Keratinocyte (primary cell): Measurements from ENCODE around the gene BOK. TPM values are rescaled to one million over a fixed set of nuclear protein-coding genes. Genes with fewer than 3 reads are reported as not detected.

Experiments used
- DNase-seq: peaks from one replicate; pipeline ENCODE4 v3.0.0-alpha.2; 2011; ENCODE audit warnings: low read depth, missing footprints, low spot score
- FAIRE-seq: peaks from 2 replicates; lab custom pipeline; 2011; peaks lifted over from hg19 to GRCh38; lab: Jason Lieb, UNC
- H2AFZ ChIP-seq: 2 replicates; pipeline ENCODE4 v1.6.0; 2012; ENCODE audit warnings: low read length, control low read depth, inconsistent platforms; ENCODE audit not compliant: control insufficient read depth
- H3K27ac ChIP-seq: 2 replicates; pipeline ENCODE4 v1.5.1; 2011; ENCODE audit warnings: low read length; ENCODE audit not compliant: control insufficient read depth, insufficient read depth
- H3K27me3 ChIP-seq: 3 replicates; pipeline ENCODE4 v1.6.0; 2011; ENCODE audit warnings: low read length; ENCODE audit not compliant: control insufficient read depth, insufficient read depth; ENCODE audit errors: extremely low read depth
- H3K36me3 ChIP-seq, 2 experiments: 2 replicates in 1 of 2; 3 replicates in 1 of 2; pipeline ENCODE4 v1.5.1; 2011; ENCODE audit warnings: low read length in 2 of 2, mild to moderate bottlenecking in 1 of 2; ENCODE audit not compliant: control insufficient read depth in 2 of 2, insufficient read depth in 2 of 2; ENCODE audit errors: extremely low read depth in 1 of 2
- H3K4me1 ChIP-seq: 3 replicates; pipeline ENCODE4 v1.5.1; 2011; ENCODE audit warnings: low read length; ENCODE audit not compliant: control insufficient read depth, insufficient read depth; ENCODE audit errors: extremely low read depth
- H3K4me2 ChIP-seq: 3 replicates; pipeline ENCODE4 v1.6.0; 2011; ENCODE audit warnings: low read depth, low read length; ENCODE audit not compliant: control insufficient read depth, insufficient read depth; ENCODE audit errors: extremely low read depth
- H3K4me3 ChIP-seq, 3 experiments: fragments of 200-600 bp in 1 of 3; sonication (generic) in 1 of 3; 2 replicates in 2 of 3; 3 replicates in 1 of 3; pipeline ENCODE4 v1.5.1; 2011 to 2016; ENCODE audit warnings: low read length in 3 of 3, mild to moderate bottlenecking in 3 of 3, control low read depth in 2 of 3, inconsistent platforms in 1 of 3, low read depth in 1 of 3, mixed read lengths in 1 of 3, mixed run types in 1 of 3, moderate library complexity in 1 of 3; ENCODE audit not compliant: control insufficient read depth in 2 of 3, insufficient read depth in 2 of 3; ENCODE audit errors: extremely low read depth in 1 of 3
- H3K79me2 ChIP-seq: 2 replicates; pipeline ENCODE4 v1.6.0; 2012; ENCODE audit warnings: low read length; ENCODE audit not compliant: control insufficient read depth, insufficient read depth
- H3K9ac ChIP-seq: 3 replicates; pipeline ENCODE4 v1.6.0; 2011; ENCODE audit warnings: low read length; ENCODE audit not compliant: control insufficient read depth, insufficient read depth; ENCODE audit errors: extremely low read depth
- H3K9me1 ChIP-seq: 3 replicates; pipeline ENCODE4 v1.6.0; 2011; ENCODE audit warnings: low read length; ENCODE audit not compliant: control insufficient read depth, insufficient read depth; ENCODE audit errors: extremely low read depth
- H3K9me3 ChIP-seq: 2 replicates; pipeline ENCODE4 v1.5.1; 2012; ENCODE audit warnings: low read depth, low read length; ENCODE audit not compliant: control insufficient read depth
- H4K20me1 ChIP-seq: 3 replicates; pipeline ENCODE4 v1.6.0; 2011; ENCODE audit warnings: low read length; ENCODE audit not compliant: control insufficient read depth, insufficient read depth; ENCODE audit errors: extremely low read depth
- EZH2 ChIP-seq: IDR thresholded peaks from one replicate; pipeline ENCODE4 v1.6.1; 2012; ENCODE audit warnings: inconsistent platforms, mild to moderate bottlenecking, low read length, moderate library complexity
- dilution Hi-C: fragments of 300-500 bp; cut with MboI; formaldehyde crosslinking; loops from one replicate; pipeline ENCODE4 v1.7.0; 2020; ENCODE audit warnings: low sequenced_read_pairs; ENCODE audit not compliant: extremely low pct_ligation_motif_present
- polyA plus RNA-seq, 5 experiments: library from polyadenylated mRNA; depleted of rRNA in 3 of 5; stranded (reverse) in 3 of 5; stranded (forward) in 1 of 5; unstranded in 1 of 5; fragments of >200 nt; gene quantifications; 1 replicate in 1 of 5; 2 replicates in 3 of 5; 3 replicates in 1 of 5; pipeline versions ENCODE4 v1.2.1 to v1.2.3, GENCODE V29; 2011 to 2012; ENCODE audit warnings: missing spikeins in 2 of 5, low read depth in 1 of 5, low replicate concordance in 1 of 5
- TF ChIP-seq, protein P1 (sequence below), 3 experiments: IDR thresholded peaks in 1 of 3; conservative IDR thresholded peaks in 1 of 3; optimal IDR thresholded peaks in 1 of 3; 2 replicates in 2 of 3; 3 replicates in 1 of 3; pipeline versions ENCODE3 to v1.5.1; 2011; ENCODE audit warnings: low read length in 3 of 3, mild to moderate bottlenecking in 3 of 3, moderate library complexity in 2 of 3, control low read depth in 1 of 3, inconsistent platforms in 1 of 3; ENCODE audit not compliant: insufficient read depth in 2 of 3; ENCODE audit errors: extremely low read depth in 1 of 3

Gene BOK
- polyA plus RNA-seq, 1 donor (not counting 4 experiments of a cell fraction or from before 2014, with no cell fraction given), result 15.4 TPM

DNA sequence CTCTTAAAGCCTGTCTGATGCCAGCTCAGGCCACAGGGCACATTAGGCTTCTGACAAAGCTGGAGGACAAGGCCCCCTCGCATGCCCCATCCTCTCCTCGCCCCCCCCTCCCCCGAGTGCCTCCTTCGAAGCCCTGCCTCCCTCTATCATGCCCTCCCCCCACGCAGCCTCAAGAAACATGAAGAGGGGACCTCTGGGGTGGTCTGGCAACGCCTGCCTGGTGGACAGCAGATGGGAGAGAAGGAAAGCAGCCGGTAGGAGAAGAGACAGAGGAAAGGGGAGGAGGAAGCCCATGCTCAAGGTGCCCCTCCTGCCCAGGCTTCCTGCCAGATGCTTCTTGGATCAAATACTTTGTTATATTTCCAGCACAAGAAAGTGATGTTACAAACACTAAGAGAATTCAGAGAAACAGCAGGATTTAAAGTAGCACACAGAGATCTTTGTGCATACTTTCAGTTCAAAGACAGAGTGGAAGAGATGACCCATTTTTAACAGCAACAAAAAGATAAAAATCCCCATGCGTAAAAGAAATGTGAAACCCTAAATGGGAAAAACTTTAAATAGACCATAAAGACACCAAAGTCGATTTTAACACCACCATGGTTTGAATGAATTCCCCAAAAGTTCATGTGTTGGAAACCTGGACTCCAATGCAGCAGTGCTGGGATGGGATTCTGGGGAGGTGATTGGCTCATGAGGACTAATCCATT is 19.0 kb downstream of the BOK start:
- no peaks in the 10 kb centered on the region for H3K9me1 ChIP-seq
- TF ChIP-seq EZH2, result no peak
- TF ChIP-seq, protein P1, sequence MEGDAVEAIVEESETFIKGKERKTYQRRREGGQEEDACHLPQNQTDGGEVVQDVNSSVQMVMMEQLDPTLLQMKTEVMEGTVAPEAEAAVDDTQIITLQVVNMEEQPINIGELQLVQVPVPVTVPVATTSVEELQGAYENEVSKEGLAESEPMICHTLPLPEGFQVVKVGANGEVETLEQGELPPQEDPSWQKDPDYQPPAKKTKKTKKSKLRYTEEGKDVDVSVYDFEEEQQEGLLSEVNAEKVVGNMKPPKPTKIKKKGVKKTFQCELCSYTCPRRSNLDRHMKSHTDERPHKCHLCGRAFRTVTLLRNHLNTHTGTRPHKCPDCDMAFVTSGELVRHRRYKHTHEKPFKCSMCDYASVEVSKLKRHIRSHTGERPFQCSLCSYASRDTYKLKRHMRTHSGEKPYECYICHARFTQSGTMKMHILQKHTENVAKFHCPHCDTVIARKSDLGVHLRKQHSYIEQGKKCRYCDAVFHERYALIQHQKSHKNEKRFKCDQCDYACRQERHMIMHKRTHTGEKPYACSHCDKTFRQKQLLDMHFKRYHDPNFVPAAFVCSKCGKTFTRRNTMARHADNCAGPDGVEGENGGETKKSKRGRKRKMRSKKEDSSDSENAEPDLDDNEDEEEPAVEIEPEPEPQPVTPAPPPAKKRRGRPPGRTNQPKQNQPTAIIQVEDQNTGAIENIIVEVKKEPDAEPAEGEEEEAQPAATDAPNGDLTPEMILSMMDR (optimal IDR thresholded peaks at IDR 0.05 in 1 of 3, IDR thresholded peaks at IDR 0.05 in 1 of 3, conservative IDR thresholded peaks at IDR 0.05 in 1 of 3; ENCODE audit: extremely low read depth in 1 of 3, insufficient read depth in 2 of 3, low read length in 3 of 3), result no peak
- H3K4me3 ChIP-seq, result no peak overlapping the region
- DNase-seq, result no peak
- H3K27ac ChIP-seq, result no peak overlapping the region
- peaks cover 4 to 6% of the 10 kb centered on the region in 2 experiments for H3K36me3 ChIP-seq
- no peak overlapping the region for H3K4me2 ChIP-seq
- H3K79me2 ChIP-seq, result no peaks in the 10 kb centered on the region
- no peak overlapping the region for H3K9ac ChIP-seq
- no peaks in the 10 kb centered on the region for H3K4me1 ChIP-seq
- no peak overlapping the region for H2AFZ ChIP-seq
- H3K27me3 ChIP-seq, result no peaks in the 10 kb centered on the region
- dilution Hi-C loops, result loop anchor here (25.0 kb wide), 1 partner anchor 90 kb away; no protein-coding TSS in a partner anchor
- H3K9me3 ChIP-seq, result no peaks in the 10 kb centered on the region
- H4K20me1 ChIP-seq, result peaks cover 5% of the 10 kb centered on the region
- FAIRE-seq, result no peak

DNA sequence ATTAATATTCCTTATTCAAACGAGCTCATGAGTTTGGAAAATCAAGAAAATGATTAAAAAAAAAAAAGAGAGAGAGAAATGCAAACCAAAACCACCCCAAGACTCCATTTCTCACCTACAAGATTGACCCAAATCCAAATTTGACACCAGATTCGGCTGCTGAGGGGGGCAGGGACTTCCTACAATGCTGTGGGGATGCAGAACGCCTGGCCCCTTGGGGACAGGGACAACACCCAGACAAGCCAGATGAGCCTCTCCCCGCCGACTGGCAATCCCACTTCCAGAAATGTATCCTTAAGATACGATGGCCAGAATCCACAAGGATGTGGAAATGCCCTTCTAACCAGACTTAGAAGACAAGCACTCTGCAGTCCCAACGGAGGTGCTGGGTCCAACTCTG is 20.7 kb downstream of the BOK start:
- no peak for FAIRE-seq
- Histone ChIP-seq H3K27me3 (no peaks in the 10 kb centered on the region), H3K79me2 (no peaks in the 10 kb centered on the region), H3K9me3 (no peaks in the 10 kb centered on the region), H2AFZ (no peak overlapping the region), H4K20me1 (peaks cover 5% of the 10 kb centered on the region), H3K9ac (no peak overlapping the region), H3K27ac (no peak overlapping the region), H3K4me2 (no peak overlapping the region), H3K4me3 (no peak overlapping the region), H3K36me3 (peaks cover 5 to 9% of the 10 kb centered on the region in 2 experiments), H3K9me1 (no peaks in the 10 kb centered on the region), H3K4me1 (no peaks in the 10 kb centered on the region)
- DNase-seq, result no peak
- TF ChIP-seq, protein P1 (optimal IDR thresholded peaks at IDR 0.05 in 1 of 3, IDR thresholded peaks at IDR 0.05 in 1 of 3, conservative IDR thresholded peaks at IDR 0.05 in 1 of 3; ENCODE audit: extremely low read depth in 1 of 3, insufficient read depth in 2 of 3, low read length in 3 of 3), result no peak
- TF ChIP-seq EZH2, result no peak
- dilution Hi-C loops, result loop anchor here (25.0 kb wide), 1 partner anchor 92 kb away; no protein-coding TSS in a partner anchor
